ENCODE measurements around the gene GCLC. TPM values are rescaled to one million over a fixed set of nuclear protein-coding genes. Genes with fewer than 3 reads are reported as not detected.

Gene GCLC
- total and polyA plus RNA-seq, 2 donors (not counting 1 experiment from before 2014, with no cell fraction given): 10.7 to 25.8 TPM

- Histone ChIP-seq H3K27me3 (replicated peaks in 1 of 4; ENCODE audit: control extremely low read depth in 1 of 4, control insufficient read depth in 3 of 4, insufficient read depth in 4 of 4, low read length in 3 of 4) (no peaks in the 10 kb centered on the region), H3K4me1 (ENCODE audit: control insufficient read depth in 2 of 2, insufficient read depth in 2 of 2, low read length in 2 of 2) (no peaks in the 10 kb centered on the region), H3K36me3 (replicated peaks in 1 of 2; ENCODE audit: control extremely low read depth in 1 of 2, control insufficient read depth in 1 of 2, extremely low read depth in 1 of 2, insufficient read depth in 2 of 2, low read length in 1 of 2) (peaks cover 1 to 32% of the 10 kb centered on the region in 2 experiments), H2AFZ (ENCODE audit: insufficient read depth, low read depth, low read length, poor library complexity, severe bottlenecking) (no peak overlapping the region), H3K9me3 (ENCODE audit: control extremely low read depth in 1 of 3, control insufficient read depth in 2 of 3, insufficient read depth in 1 of 3, low read length in 2 of 3) (no peaks in the 10 kb centered on the region), H3K9ac (ENCODE audit: low read length) (no peak overlapping the region), H3K4me3 (ENCODE audit: control extremely low read depth in 1 of 5, extremely low read depth in 1 of 5, insufficient read depth in 1 of 5, low read depth in 2 of 5, low read length in 4 of 5) (no peak overlapping the region), H3K79me2 (ENCODE audit: control insufficient read depth, insufficient read depth, low read length) (no peaks in the 10 kb centered on the region), H3K4me2 (replicated peaks; ENCODE audit: low read depth, low read length, poor library complexity, severe bottlenecking) (no peak overlapping the region), H4K20me1 (ENCODE audit: control insufficient read depth, insufficient read depth, low read length, poor library complexity, severe bottlenecking) (no peaks in the 10 kb centered on the region), H3K27ac (ENCODE audit: low read length in 2 of 2) (no peak overlapping the region)
- DNase-seq (no peak), ATAC-seq (ENCODE audit: low read depth) (no peak)
- Mint-ChIP-seq H3K4me3 (no peak overlapping the region), H3K4me1 (no peaks in the 10 kb centered on the region), H3K27ac (no peak overlapping the region), H3K9me3 (ENCODE audit: insufficient read depth) (no peaks in the 10 kb centered on the region), H3K27me3 (no peaks in the 10 kb centered on the region)
- no CpG with 5 or more reads among the region's 2 CpGs for WGBS (ENCODE audit: insufficient coverage)
- ChIA-PET CTCF (interaction anchor here (0.8 to 1.4 kb wide), 5 partner anchors 9 to 215 kb away, joined by 3 to 7 read pairs (median 4); no protein-coding TSS in a partner anchor), POLR2A (interaction anchor here (0.6 kb wide), 1 partner anchor 68 kb away, joined by 3 read pairs; no protein-coding TSS in a partner anchor)
- TF ChIP-seq EZH2 (IDR thresholded peaks at IDR 0.05; ENCODE audit: borderline replicate concordance, insufficient read depth, low read depth, low read length, poor library complexity, severe bottlenecking): no peak
- intact Hi-C loops (cut with micrococcal nuclease): no loop called here
Measured at GRCh38 chr6:53513519-53513966, 31.4 kb downstream of the GCLC start.

GRCh38 chr6:53513056-53513455 lies 31.8 kb downstream of the GCLC start:
- ATAC-seq (ENCODE audit: low read depth) (no peak), DNase-seq (no peak)
- 100% methylated on average over 2 of the region's 4 CpGs for WGBS (ENCODE audit: insufficient coverage)
- Histone ChIP-seq H3K36me3 (replicated peaks in 1 of 2; ENCODE audit: control extremely low read depth in 1 of 2, control insufficient read depth in 1 of 2, extremely low read depth in 1 of 2, insufficient read depth in 2 of 2, low read length in 1 of 2) (peaks cover 1 to 32% of the 10 kb centered on the region in 2 experiments), H3K27ac (ENCODE audit: low read length in 2 of 2) (no peak overlapping the region), H2AFZ (ENCODE audit: insufficient read depth, low read depth, low read length, poor library complexity, severe bottlenecking) (no peak overlapping the region), H3K4me3 (ENCODE audit: control extremely low read depth in 1 of 5, extremely low read depth in 1 of 5, insufficient read depth in 1 of 5, low read depth in 2 of 5, low read length in 4 of 5) (no peak overlapping the region), H3K79me2 (ENCODE audit: control insufficient read depth, insufficient read depth, low read length) (no peaks in the 10 kb centered on the region), H3K9ac (ENCODE audit: low read length) (no peak overlapping the region), H3K9me3 (ENCODE audit: control extremely low read depth in 1 of 3, control insufficient read depth in 2 of 3, insufficient read depth in 1 of 3, low read length in 2 of 3) (no peaks in the 10 kb centered on the region), H3K4me1 (ENCODE audit: control insufficient read depth in 2 of 2, insufficient read depth in 2 of 2, low read length in 2 of 2) (no peaks in the 10 kb centered on the region), H3K4me2 (replicated peaks; ENCODE audit: low read depth, low read length, poor library complexity, severe bottlenecking) (no peak overlapping the region), H4K20me1 (ENCODE audit: control insufficient read depth, insufficient read depth, low read length, poor library complexity, severe bottlenecking) (no peaks in the 10 kb centered on the region), H3K27me3 (replicated peaks in 1 of 4; ENCODE audit: control extremely low read depth in 1 of 4, control insufficient read depth in 3 of 4, insufficient read depth in 4 of 4, low read length in 3 of 4) (no peaks in the 10 kb centered on the region)
- ChIA-PET CTCF (interaction anchor here (0.8 to 1.4 kb wide), 5 partner anchors 9 to 215 kb away, joined by 3 to 7 read pairs (median 4); no protein-coding TSS in a partner anchor), POLR2A (interaction anchor here (0.6 kb wide), 1 partner anchor 69 kb away, joined by 3 read pairs; no protein-coding TSS in a partner anchor)
- Mint-ChIP-seq H3K4me1 (no peaks in the 10 kb centered on the region), H3K27me3 (no peaks in the 10 kb centered on the region), H3K9me3 (ENCODE audit: insufficient read depth) (no peaks in the 10 kb centered on the region), H3K4me3 (no peak overlapping the region), H3K27ac (no peak overlapping the region)
- no peak for TF ChIP-seq EZH2 (IDR thresholded peaks at IDR 0.05; ENCODE audit: borderline replicate concordance, insufficient read depth, low read depth, low read length, poor library complexity, severe bottlenecking)
- TF ChIP-seq, protein P1, sequence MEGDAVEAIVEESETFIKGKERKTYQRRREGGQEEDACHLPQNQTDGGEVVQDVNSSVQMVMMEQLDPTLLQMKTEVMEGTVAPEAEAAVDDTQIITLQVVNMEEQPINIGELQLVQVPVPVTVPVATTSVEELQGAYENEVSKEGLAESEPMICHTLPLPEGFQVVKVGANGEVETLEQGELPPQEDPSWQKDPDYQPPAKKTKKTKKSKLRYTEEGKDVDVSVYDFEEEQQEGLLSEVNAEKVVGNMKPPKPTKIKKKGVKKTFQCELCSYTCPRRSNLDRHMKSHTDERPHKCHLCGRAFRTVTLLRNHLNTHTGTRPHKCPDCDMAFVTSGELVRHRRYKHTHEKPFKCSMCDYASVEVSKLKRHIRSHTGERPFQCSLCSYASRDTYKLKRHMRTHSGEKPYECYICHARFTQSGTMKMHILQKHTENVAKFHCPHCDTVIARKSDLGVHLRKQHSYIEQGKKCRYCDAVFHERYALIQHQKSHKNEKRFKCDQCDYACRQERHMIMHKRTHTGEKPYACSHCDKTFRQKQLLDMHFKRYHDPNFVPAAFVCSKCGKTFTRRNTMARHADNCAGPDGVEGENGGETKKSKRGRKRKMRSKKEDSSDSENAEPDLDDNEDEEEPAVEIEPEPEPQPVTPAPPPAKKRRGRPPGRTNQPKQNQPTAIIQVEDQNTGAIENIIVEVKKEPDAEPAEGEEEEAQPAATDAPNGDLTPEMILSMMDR (IDR thresholded peaks at IDR 0.05): no peak
- intact Hi-C loops (cut with micrococcal nuclease): no loop called here

Data from B cell (primary cell).